GM06990 (cell line): ENCODE measurements around the gene ANKRD13D.

Source experiments
- DNase-seq: peaks from one replicate; pipeline ENCODE4 v3.0.0-alpha.2; 2011; ENCODE audit not compliant: insufficient read length; ENCODE audit errors: extremely low read depth
- H3K27me3 ChIP-seq: replicated peaks from 2 replicates; pipeline ENCODE4 v1.6.0; 2011; ENCODE audit warnings: low read length; ENCODE audit not compliant: control insufficient read depth, insufficient read depth
- H3K36me3 ChIP-seq: 2 replicates; pipeline ENCODE4 v1.5.1; 2011; ENCODE audit warnings: low read length; ENCODE audit not compliant: control insufficient read depth, insufficient read depth
- H3K4me3 ChIP-seq: replicated peaks from 2 replicates; pipeline ENCODE4 v1.5.1; 2011; ENCODE audit warnings: low read depth, mild to moderate bottlenecking, control low read depth, low read length
- CTCF ChIP-seq: IDR thresholded peaks from 2 replicates; pipeline ENCODE4 v1.5.1; 2011; ENCODE audit warnings: low read length, control low read depth, mild to moderate bottlenecking, inconsistent platforms; ENCODE audit not compliant: insufficient read depth, poor library complexity, severe bottlenecking

ANKRD13D gene

GRCh38 chr11:67245046-67245445, 44.1 kb upstream of the ANKRD13D start:
- no peak for TF ChIP-seq CTCF
- Histone ChIP-seq H3K36me3 (peaks cover 32% of the 10 kb centered on the region), H3K4me3 (no peak overlapping the region), H3K27me3 (no peaks in the 10 kb centered on the region)
- no peak for DNase-seq

- Histone ChIP-seq H3K4me3 (no peak overlapping the region), H3K36me3 (peaks cover 60% of the 10 kb centered on the region), H3K27me3 (no peaks in the 10 kb centered on the region)
- DNase-seq, result no peak
- no peak for TF ChIP-seq CTCF
These were observed 41.1 kb upstream of the ANKRD13D start for GRCh38 chr11:67247946-67248550.

GRCh38 chr11:67248653-67249052, 40.5 kb upstream of the ANKRD13D start:
- Histone ChIP-seq H3K27me3 (no peaks in the 10 kb centered on the region), H3K36me3 (peaks cover 65% of the 10 kb centered on the region), H3K4me3 (no peak overlapping the region)
- no peak for DNase-seq
- no peak for TF ChIP-seq CTCF

GRCh38 chr11:67250059-67251043, 38.8 kb upstream of the ANKRD13D start:
- no peak for TF ChIP-seq CTCF
- no peak for DNase-seq
- H3K4me3 ChIP-seq, result no peak overlapping the region
- H3K36me3 ChIP-seq, result peaks cover 79% of the 10 kb centered on the region
- no peaks in the 10 kb centered on the region for H3K27me3 ChIP-seq

GRCh38 chr11:67251841-67252240, 37.3 kb upstream of the ANKRD13D start:
- TF ChIP-seq CTCF, result no peak

More at GRCh38 chr11:67251841-67252240, 37.3 kb upstream of the ANKRD13D start:
- no peaks in the 10 kb centered on the region for H3K27me3 ChIP-seq
- no peak overlapping the region for H3K4me3 ChIP-seq
- peaks cover 80% of the 10 kb centered on the region for H3K36me3 ChIP-seq
- no peak for DNase-seq
